Kidney (tissue), 14 donors: ENCODE data around the gene ZFP36. TPM values are rescaled to one million over a fixed set of nuclear protein-coding genes. Genes with fewer than 3 reads are reported as not detected.

Source experiments
- DNase-seq, 5 donors: peaks; one replicate each; pipeline ENCODE4 v3.0.0-alpha.2; 2013 to 2020
- FAIRE-seq: peaks from 2 replicates; lab custom pipeline; 2012; peaks lifted over from hg19 to GRCh38; lab: Jason Lieb, UNC
- H3K27ac ChIP-seq, 2 donors: one replicate each; pipeline ENCODE4 v1.7.0; 2013; ENCODE audit warnings: low read depth in 2 of 2, low read length in 2 of 2, inconsistent platforms in 1 of 2
- H3K27me3 ChIP-seq: one replicate; pipeline ENCODE4 v1.7.1; 2013; ENCODE audit warnings: low read length, inconsistent platforms; ENCODE audit not compliant: control insufficient read depth, insufficient read depth
- H3K36me3 ChIP-seq, 3 donors: one replicate each; pipeline versions ENCODE4 v1.7.0 to v1.7.1; 2013; ENCODE audit warnings: low read length in 3 of 3, control low read depth in 1 of 3, inconsistent platforms in 1 of 3; ENCODE audit not compliant: insufficient read depth in 3 of 3, control insufficient read depth in 2 of 3
- H3K4me1 ChIP-seq, 3 donors: one replicate each; pipeline versions ENCODE4 v1.7.0 to v1.7.1; 2013; ENCODE audit warnings: low read length in 3 of 3, inconsistent platforms in 1 of 3, low read depth in 1 of 3; ENCODE audit not compliant: control insufficient read depth in 2 of 3, insufficient read depth in 2 of 3
- H3K4me3 ChIP-seq, 3 donors: one replicate each; pipeline versions ENCODE4 v1.7.0 to v1.8.1; 2013; ENCODE audit warnings: low read length in 3 of 3, control low read depth in 1 of 3, inconsistent platforms in 1 of 3
- H3K9ac ChIP-seq, 3 donors: one replicate each; pipeline versions ENCODE4 v1.7.0 to v1.7.1; 2013; ENCODE audit warnings: low read length in 3 of 3, control low read depth in 1 of 3, inconsistent platforms in 1 of 3
- H3K9me3 ChIP-seq, 3 donors: one replicate each; pipeline versions ENCODE4 v1.7.0 to v1.7.1; 2013; ENCODE audit warnings: low read length in 3 of 3, control low read depth in 1 of 3, inconsistent platforms in 1 of 3; ENCODE audit not compliant: control insufficient read depth in 2 of 3, insufficient read depth in 1 of 3
- intact Hi-C: fragments of 100-400 bp; cut with DNase I; formaldehyde crosslinking; loops from one replicate; pipeline ENCODE4 v1.11.1; 2022
- polyA plus RNA-seq: library from polyadenylated mRNA; stranded (reverse); fragments of 350-450 nt; fragmentation: Illumina TruSeq; extraction: RNeasy Lipid Tissue Mini Kit (QIAGEN cat#74804); gene quantifications from one replicate; pipeline ENCODE4 v1.2.3, GENCODE V29; 2014; ENCODE audit warnings: low read depth, low replicate concordance; ENCODE audit not compliant: insufficient read depth
- total RNA-seq: library from RNA; stranded (reverse); fragmentation: NEBNext Ultra II Directional; extraction: Animal tissue kit (Norgen Biotek cat#: 25700); gene quantifications from one replicate; pipeline ENCODE4 v1.2.1, GENCODE V29; 2021
- TF ChIP-seq, protein P1 (sequence below): IDR thresholded peaks from 3 replicates; pipeline ENCODE4 v1.5.1; 2012; ENCODE audit warnings: mild to moderate bottlenecking, moderate library complexity, borderline replicate concordance; ENCODE audit not compliant: insufficient read depth; ENCODE audit errors: extremely low read depth
- donor health status: control.
- donor health status: control.
- donor health status: control.
- donor health status: control.
- donor health status: control.
- donor health status: DM: yes; HTN: yes; CAD: no.
- donor health status: Normal renal cell carcinoma (clear cell type).

Gene ZFP36
- total and polyA plus RNA-seq, 2 donors from 2014 or later = 87.9 to 132 TPM

DNA sequence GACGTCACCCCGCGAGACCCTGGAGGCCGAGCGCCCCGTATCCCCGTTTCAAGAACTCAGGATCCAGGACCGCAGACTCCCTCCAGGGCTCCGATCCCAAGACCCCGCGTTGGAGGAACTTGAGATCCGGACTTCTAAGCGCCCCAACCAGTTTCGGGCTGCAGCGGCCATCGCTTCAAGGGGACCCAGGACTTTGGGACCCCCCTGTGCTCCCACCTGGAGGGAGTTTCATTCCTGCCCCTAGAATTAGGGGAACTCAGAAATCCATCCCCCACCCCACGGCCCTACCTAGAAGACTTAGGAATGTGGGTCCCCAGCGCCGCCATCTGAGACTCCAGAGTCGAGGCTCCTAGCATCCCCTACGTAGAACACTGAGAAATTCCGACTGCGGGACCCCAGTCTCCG is 6.2 kb downstream of the ZFP36 start:
- Histone ChIP-seq H3K4me1 (peaks cover 14 to 26% (median 19%) of the 10 kb centered on the region in 3 donors), H3K27ac (peak overlapping the region; percentile 47 to 86)
- DNase-seq = peak in 1 of 5 donors; percentile 89

DNA sequence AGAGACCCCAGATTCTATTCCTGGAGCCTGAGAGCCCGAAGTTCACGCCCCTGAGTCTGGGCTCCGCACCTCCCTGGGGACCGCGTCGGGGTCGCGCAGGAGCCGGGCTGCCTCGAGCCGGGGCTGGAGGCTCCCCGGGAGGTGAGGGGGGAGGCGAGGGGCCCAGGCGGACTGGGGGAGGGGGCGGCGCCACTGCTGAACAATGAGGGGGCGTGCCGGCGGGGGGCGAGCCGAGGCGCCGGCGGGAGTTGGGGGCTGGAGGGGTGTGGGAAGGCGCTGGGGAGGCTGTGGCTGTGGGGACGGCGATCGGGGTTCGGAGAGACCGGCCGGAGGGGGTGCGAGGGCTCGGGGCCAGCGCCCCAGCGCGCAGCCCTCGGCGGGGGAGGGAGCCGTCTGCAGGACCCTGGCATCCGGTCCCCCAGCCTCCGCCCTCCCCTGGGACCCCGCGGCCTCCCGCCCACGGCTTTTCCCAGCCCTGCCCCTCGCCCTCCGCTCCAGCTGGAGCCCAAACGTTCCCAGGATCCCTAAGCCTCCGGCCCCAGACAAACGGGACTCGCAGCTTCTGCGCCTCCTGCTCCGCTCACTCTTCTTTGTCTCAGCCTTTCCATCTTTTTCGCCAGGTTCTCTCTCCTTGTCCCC is 6.7 kb downstream of the ZFP36 start:
- H3K4me1 ChIP-seq = peaks cover 14 to 26% (median 19%) of the 10 kb centered on the region in 3 donors
- peak overlapping the region; percentile 47 to 86 for H3K27ac ChIP-seq
- peaks cover 0 to 5% (median 2%) of the 10 kb centered on the region in 3 donors for H3K36me3 ChIP-seq
- intact Hi-C loops = no loop called here
- no peaks in the 10 kb centered on the region for H3K9me3 ChIP-seq
- H3K4me3 ChIP-seq = peak overlapping the region; percentile 62 to 99 (median 80)
- TF ChIP-seq, protein P1, sequence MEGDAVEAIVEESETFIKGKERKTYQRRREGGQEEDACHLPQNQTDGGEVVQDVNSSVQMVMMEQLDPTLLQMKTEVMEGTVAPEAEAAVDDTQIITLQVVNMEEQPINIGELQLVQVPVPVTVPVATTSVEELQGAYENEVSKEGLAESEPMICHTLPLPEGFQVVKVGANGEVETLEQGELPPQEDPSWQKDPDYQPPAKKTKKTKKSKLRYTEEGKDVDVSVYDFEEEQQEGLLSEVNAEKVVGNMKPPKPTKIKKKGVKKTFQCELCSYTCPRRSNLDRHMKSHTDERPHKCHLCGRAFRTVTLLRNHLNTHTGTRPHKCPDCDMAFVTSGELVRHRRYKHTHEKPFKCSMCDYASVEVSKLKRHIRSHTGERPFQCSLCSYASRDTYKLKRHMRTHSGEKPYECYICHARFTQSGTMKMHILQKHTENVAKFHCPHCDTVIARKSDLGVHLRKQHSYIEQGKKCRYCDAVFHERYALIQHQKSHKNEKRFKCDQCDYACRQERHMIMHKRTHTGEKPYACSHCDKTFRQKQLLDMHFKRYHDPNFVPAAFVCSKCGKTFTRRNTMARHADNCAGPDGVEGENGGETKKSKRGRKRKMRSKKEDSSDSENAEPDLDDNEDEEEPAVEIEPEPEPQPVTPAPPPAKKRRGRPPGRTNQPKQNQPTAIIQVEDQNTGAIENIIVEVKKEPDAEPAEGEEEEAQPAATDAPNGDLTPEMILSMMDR = no peak
- DNase-seq (peak; percentile 86 to 94 (median 91)), FAIRE-seq (no peak)
- no peaks in the 10 kb centered on the region for H3K27me3 ChIP-seq
- peak overlapping the region in 2 of 3 donors; percentile 65 to 77 for H3K9ac ChIP-seq

More for the DNA sequence above, 6.2 kb downstream of the ZFP36 start:
- TF ChIP-seq, protein P1 = no peak
- Histone ChIP-seq H3K9ac (peak overlapping the region; percentile 3 to 77 (median 57)), H3K4me3 (peak overlapping the region; percentile 51 to 99 (median 74)), H3K36me3 (peaks cover 0 to 10% (median 5%) of the 10 kb centered on the region in 3 donors), H3K27me3 (no peaks in the 10 kb centered on the region), H3K9me3 (no peaks in the 10 kb centered on the region)
- FAIRE-seq = no peak
- intact Hi-C loops = no loop called here

DNA sequence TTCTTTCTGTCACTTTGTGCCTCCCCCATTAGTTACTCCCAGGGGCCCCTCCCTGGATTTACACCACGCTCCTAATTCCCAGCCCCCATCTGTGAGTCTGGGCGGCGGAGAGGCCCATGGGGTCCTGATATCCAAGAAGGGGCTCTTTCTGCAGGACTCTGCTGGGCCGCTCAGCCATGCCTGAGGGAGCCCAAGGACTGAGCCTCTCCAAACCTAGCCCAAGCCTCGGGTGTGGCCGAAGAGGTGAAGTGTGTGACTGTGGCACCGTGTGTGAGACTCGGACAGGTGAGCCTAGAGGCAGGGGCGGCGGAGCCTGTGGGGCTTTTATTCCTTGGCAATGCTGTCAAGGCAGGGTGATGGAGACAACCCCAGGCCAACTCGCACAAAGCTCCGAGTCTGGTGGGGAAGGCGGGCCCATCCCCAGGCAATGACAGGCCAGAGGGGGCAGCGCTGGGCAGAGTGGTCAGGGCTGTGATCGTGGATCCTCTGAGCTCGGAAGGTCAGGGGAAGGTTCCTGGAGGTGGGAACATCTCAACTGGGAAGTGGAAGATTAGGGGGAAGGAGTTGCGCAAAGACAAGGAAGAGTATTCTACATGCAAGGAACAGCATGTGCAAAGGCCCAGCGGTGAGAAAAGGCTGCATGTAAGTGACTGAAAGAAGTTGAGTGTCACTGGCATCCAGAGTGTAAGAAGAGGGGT is 7.4 kb downstream of the ZFP36 start:
- Histone ChIP-seq H3K4me3 (peak overlapping the region; percentile 62 to 99 (median 80)), H3K27me3 (no peaks in the 10 kb centered on the region), H3K4me1 (peaks cover 14 to 23% (median 15%) of the 10 kb centered on the region in 3 donors), H3K9me3 (no peaks in the 10 kb centered on the region), H3K36me3 (peaks cover 0 to 4% (median 2%) of the 10 kb centered on the region in 3 donors), H3K9ac (peak overlapping the region; percentile 33 to 65 (median 51)), H3K27ac (peak overlapping the region; percentile 47 to 86)
- TF ChIP-seq, protein P1 = no peak
- no peak for FAIRE-seq
- DNase-seq = peak in 3 of 5 donors; percentile 43 to 83 (median 79)
- intact Hi-C loops = no loop called here
